Measurements from ENCODE around the gene AZIN2. TPM values are rescaled to one million over a fixed set of nuclear protein-coding genes. Genes with fewer than 3 reads are reported as not detected.

Gene AZIN2
- total RNA-seq, 1 experiment from 2014 or later, result 2.4 TPM

- DNase-seq (ENCODE audit: low read depth, low spot score) (no peak), ATAC-seq (no peak)
- intact Hi-C loops (cut with micrococcal nuclease; ENCODE audit: unreplicated experiment), result no loop called here
- Histone ChIP-seq H3K4me1 (ENCODE audit: control insufficient read depth, insufficient read depth, low read length) (0 out of 2 replicates have a peak, but pooled peaks cover 3% of the 10 kb centered on the region), H3K9me3 (ENCODE audit: control insufficient read depth, insufficient read depth, low read depth, low read length) (no peaks in the 10 kb centered on the region), H3K4me3 (ENCODE audit: low read depth in 2 of 2, low read length in 2 of 2) (no peak overlapping the region), H3K27me3 (ENCODE audit: control insufficient read depth, insufficient read depth, low read length) (no peaks in the 10 kb centered on the region), H3K27ac (ENCODE audit: low read length) (no peak overlapping the region), H3K36me3 (ENCODE audit: control insufficient read depth, insufficient read depth, low read length) (peaks cover 4% of the 10 kb centered on the region; the same call in 1 of the 2 replicates)
- no TSS peak for BruUV-seq (replicated peaks)
- ChIA-PET POLR2A (no interaction called here), CTCF (no interaction called here)
- TF ChIP-seq TCF7L2 (IDR thresholded peaks at IDR 0.05; ENCODE audit: low read depth, low read length) (no peak), POLR2AphosphoS5 (IDR thresholded peaks at IDR 0.05; ENCODE audit: low read depth, low read length) (no peak), SIN3A (IDR thresholded peaks at IDR 0.05; ENCODE audit: borderline replicate concordance, insufficient read depth, low read depth, low read length) (no peak), REST (IDR thresholded peaks at IDR 0.05; ENCODE audit: insufficient read depth in 1 of 2, low read depth in 2 of 2, low read length in 1 of 2) (no peak), CTCF (IDR thresholded peaks at IDR 0.05) (no peak)
- in situ Hi-C loops (cut with HindIII; ENCODE audit: low pct_unique_long_range_greater_than_20kb, low sequenced_read_pairs), result no loop called here
Measured at GRCh38 chr1:33041026-33041425, 39.9 kb upstream of the AZIN2 start.

GRCh38 chr1:33042831-33043230, 38.1 kb upstream of the AZIN2 start:
- CTCF ChIA-PET, result no interaction called here

More at GRCh38 chr1:33042831-33043230, 38.1 kb upstream of the AZIN2 start:
- intact Hi-C loops (cut with micrococcal nuclease; ENCODE audit: unreplicated experiment), result no loop called here
- POLR2A ChIA-PET, result no interaction called here
- Histone ChIP-seq H3K27me3 (ENCODE audit: control insufficient read depth, insufficient read depth, low read length) (no peaks in the 10 kb centered on the region), H3K4me1 (ENCODE audit: control insufficient read depth, insufficient read depth, low read length) (no peaks in the 10 kb centered on the region), H3K36me3 (ENCODE audit: control insufficient read depth, insufficient read depth, low read length) (no peaks in the 10 kb centered on the region), H3K9me3 (ENCODE audit: control insufficient read depth, insufficient read depth, low read depth, low read length) (no peaks in the 10 kb centered on the region), H3K27ac (ENCODE audit: low read length) (no peak overlapping the region), H3K4me3 (ENCODE audit: low read depth in 2 of 2, low read length in 2 of 2) (no peak overlapping the region)
- no TSS peak for BruUV-seq (replicated peaks)
- in situ Hi-C loops (cut with HindIII; ENCODE audit: low pct_unique_long_range_greater_than_20kb, low sequenced_read_pairs), result no loop called here
- TF ChIP-seq POLR2AphosphoS5 (IDR thresholded peaks at IDR 0.05; ENCODE audit: low read depth, low read length) (no peak), TCF7L2 (IDR thresholded peaks at IDR 0.05; ENCODE audit: low read depth, low read length) (no peak), CTCF (IDR thresholded peaks at IDR 0.05) (no peak), REST (IDR thresholded peaks at IDR 0.05; ENCODE audit: insufficient read depth in 1 of 2, low read depth in 2 of 2, low read length in 1 of 2) (no peak), SIN3A (IDR thresholded peaks at IDR 0.05; ENCODE audit: borderline replicate concordance, insufficient read depth, low read depth, low read length) (no peak)
- no peak for ATAC-seq
- no peak for DNase-seq (ENCODE audit: low read depth, low spot score)

All from Panc1 (cell line).